T-helper 2 cell (primary cell): ENCODE measurements around the gene TMEM242.

Experiments used
- DNase-seq, 5 experiments: peaks; one replicate each; pipeline versions ENCODE4 v3.0.0 to v3.0.0-alpha.2; 2012 to 2022

Gene TMEM242

DNA sequence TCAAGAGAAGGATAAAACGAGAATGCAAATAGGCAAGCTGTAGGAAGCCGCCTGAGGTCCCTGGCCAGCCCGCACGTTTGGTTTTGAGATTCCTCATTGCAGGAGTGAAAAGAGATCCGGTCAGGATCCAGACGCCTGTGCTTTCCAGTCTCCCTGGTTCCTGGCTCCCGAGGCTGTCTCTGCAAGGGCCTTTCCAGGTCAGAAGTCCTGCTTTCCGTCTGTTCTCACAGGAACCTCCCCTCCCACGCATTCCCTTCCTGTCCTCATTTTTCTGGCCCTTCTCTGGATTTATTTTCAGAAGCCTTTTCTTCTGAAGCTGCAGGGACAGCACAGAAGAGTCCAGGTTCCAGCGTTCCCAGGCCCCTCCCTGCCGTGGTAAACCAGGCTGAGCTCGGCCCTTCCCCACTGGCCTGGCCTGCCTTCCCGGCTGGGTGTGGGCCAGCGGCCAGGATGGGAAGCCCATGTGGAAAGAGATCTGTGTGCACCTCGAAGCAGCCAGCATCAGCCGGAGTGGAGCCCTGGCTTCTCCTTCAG lies 54.0 kb downstream of the TMEM242 start:
- no peak for DNase-seq

DNA sequence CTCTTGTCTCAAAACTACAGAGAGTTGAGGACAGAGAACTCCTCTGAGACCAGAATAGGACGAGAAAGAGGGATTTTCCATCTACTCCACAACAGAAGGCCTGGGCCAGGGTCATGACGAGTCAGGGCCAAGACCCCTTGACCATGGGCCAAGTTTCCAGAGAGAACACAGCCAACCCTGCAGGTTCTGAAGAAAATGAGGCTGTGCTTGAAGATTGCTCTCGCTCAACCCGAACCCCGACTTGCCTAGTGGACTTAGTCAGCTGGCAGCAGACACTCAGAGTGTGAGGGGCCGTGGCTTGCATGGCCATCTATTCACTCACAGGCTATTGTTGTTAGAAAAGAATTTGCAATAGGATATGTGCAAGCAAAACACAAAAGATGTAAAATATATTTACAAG lies 54.5 kb downstream of the TMEM242 start:
- DNase-seq = no peak

DNA sequence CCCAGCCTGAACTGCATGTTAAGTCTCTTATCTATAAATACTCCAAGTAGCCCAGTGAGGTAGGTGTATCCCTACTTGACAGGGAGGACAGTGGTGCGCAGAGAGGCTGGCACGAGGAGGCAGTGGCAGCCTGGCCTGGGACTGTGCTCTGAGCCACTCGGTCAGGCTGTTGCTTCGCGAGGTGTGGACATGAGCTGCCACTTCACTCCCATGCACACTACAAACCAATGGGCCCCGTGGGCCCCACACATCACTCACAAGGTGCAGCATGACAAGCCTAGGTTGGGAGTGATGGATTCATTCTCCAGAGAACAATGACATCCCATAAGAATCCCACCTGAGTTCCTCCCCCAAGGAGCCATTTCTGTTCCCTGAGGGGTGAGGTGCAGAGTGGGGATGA lies 54.9 kb downstream of the TMEM242 start:
- DNase-seq = no peak

DNA sequence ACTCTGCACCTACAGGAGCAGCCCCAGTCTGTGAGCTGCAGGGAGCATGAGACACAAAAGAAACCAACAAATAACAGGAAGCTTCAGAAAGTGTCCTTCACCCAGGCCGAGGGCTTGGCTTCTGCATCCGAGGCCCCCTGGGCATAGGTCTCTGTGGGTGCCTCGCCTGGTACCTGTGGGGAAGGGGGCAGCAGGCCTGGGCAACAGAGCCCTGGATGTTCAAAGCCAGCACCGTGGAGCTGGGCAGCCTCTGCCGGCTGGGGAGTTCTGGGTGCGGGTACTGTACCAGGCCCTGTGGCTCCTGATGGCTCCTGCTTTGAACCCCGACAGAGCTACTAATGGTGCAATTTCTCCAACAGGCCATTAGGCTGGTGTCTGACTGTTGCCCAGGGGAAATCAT lies 55.7 kb downstream of the TMEM242 start:
- no peak for DNase-seq

DNA sequence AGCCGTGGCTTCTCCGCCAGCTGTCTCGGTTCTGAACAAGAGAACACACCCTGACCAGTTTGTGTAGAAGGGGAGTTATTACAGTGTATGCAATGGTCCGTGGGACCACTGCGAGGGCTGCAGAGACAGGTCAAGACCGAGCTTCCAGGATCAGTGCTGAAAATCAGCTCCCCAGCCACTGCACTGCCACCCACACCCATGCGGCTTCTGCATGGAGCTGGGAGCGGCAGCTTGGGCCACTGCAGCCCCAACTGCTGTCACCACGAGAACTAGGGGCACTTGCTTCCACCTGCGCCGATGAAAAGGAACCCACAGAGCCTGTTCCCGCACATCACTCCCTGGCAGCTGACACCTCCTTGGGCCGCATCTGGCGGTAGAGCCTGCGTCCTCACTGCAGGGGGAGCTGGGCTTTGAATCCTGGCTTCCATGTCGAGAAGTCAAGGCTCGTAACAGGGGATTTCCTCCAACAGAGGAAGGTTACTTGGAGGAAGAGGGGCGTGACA lies 56.2 kb downstream of the TMEM242 start:
- DNase-seq = no peak

DNA sequence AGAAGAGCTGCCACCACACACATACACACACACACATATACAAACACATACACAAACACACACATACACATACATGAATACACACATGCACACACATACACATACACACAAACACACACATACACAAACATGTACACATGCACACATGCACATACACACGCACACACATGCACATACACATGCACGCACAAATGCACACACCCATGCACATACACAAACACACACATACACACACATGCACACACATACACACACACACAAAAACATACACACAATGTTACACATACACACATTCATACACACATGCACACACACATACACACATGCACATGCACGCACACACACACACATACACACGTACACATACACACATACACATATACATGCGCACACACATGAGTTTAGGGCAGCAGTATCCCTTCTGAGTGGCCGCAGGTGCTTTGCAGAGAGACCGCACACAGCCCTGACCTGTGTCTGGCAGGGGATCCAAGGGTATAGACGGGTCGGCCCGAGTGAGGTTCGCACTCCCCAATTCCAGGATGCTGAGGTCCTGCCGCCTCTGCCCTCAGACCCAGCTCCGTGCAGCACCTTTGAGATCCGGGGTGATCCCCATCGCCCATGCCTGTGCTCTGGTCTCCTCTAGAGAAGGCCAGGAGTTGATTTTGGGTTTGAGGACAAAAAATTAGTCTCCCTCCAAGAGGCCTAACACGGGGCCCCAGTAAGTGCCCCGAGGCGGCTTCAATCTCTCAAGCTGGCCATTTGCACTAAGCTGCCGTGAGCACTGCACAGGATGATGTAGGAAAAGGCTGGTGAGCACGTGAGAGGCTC lies 56.8 kb downstream of the TMEM242 start:
- DNase-seq = no peak

DNA sequence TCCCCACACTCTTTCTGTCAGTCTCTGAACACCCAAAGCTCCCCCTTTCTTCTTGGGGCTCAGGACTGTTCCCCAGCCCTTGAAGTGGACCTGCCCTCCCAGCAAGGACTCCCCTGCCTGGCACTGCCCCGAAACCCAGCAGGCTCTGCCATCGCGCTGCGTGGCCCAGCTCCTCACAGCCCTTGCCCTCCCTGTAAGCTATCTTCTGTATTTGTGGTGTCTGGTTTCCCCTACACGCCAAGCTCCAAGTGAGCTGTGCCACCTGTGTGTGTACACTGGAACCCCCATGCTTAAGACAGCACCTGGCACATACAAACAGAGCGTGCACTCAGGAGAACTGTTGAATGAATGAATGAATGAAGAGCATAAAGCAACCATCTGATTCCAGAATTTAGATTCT lies 57.7 kb downstream of the TMEM242 start:
- no peak for DNase-seq

DNA sequence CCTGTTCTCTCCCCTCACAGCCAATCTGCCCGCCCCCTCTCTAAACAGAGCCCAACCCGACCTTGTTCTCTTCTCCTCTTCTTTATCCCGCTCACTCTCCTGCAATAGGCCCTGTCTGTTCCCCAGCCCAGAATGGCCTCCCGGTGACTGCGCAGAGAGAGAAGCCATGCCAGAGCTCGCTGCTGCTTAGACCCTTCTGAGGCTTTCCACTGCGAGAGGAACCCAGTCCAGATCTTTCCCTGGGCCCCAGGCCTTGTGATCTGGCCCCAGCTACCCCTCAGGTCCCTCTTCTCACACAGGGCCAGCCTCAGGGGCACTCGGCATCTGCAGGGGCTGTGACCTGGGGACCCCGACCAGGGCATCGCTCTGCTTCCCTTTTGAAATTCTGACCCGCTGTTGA lies 58.1 kb downstream of the TMEM242 start:
- DNase-seq = no peak

DNA sequence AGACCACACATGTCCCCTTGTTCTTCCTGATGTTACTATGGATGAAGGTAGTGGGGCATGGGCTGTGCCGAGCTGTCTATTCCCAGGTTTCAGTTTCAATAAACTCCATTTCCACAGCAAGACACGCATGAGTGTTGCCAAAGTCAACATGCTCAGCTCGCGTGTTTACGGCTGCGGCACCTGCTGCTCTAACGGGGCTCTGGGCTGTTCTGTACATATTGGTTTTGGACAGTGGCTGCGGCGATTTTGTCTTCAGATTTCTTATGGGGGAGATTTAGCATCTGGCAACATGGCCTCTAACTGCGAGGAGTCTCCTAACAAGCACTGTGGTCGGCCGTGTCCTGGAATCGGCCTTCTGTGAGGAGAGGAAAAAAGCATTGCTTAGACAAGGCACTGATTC lies 58.6 kb downstream of the TMEM242 start:
- no peak for DNase-seq

DNA sequence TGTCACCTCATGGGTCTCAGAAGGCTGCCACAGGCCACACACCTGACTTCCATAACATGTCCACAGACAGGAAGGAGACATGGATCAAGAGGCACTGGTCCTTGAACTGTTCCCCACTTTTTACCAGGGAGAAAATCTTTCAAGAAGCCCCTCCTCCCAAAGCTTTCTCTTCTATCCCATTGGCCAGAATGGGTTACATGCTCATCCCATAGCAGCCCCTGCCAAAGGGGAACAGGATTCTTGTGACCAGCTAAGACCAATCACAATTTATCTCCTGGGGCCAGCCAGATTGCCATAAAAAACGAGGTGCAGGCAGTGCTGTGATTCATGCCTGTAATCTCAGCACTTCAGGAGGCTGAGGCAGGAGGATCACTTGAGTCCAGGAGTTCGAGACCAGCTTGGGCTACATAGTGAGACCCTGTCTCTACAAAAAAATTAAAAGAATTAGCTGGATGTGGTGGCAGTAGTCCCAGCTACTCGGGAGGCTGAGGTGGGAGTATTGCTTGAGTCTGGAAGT lies 59.4 kb downstream of the TMEM242 start:
- DNase-seq = no peak

DNA sequence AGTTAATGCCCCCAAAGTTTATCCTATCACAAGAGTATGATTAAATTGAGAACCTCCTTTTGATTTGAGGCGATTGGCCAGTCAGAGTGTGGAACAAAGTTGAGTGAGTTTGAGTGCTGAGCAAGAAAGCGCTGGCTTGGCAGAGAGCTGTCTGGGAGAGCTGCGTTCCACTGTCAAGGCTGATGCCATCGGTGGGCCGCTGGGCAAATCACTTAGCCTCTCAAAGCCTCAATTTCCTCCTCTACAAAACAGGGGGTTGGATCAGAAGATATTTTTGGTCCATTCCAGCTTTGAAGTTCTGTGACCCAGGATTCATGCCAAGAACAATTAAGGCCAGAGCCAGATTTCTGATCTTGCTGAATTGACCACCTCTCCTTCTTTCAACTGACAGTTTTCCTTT lies 60.2 kb downstream of the TMEM242 start:
- no peak for DNase-seq

DNA sequence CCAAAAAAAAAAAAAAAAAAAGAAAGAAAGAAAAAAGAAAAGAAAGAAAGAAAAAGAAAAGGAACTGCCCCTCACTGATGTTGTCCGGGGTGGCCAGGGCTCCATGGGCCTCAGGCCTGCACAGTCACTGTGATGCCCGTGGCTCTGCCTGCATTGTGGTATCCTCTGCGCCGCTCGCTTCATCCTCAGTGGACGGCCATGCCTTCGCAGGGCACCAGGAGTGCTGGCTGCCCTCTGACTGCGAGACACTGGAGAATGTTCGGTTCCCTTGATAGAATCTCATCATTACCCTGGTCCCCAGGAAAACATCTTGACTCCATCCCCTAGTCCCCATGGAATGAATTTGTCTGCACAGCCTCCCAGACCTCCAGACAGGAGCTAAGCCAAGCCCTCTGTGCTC lies 61.7 kb downstream of the TMEM242 start:
- no peak for DNase-seq

DNA sequence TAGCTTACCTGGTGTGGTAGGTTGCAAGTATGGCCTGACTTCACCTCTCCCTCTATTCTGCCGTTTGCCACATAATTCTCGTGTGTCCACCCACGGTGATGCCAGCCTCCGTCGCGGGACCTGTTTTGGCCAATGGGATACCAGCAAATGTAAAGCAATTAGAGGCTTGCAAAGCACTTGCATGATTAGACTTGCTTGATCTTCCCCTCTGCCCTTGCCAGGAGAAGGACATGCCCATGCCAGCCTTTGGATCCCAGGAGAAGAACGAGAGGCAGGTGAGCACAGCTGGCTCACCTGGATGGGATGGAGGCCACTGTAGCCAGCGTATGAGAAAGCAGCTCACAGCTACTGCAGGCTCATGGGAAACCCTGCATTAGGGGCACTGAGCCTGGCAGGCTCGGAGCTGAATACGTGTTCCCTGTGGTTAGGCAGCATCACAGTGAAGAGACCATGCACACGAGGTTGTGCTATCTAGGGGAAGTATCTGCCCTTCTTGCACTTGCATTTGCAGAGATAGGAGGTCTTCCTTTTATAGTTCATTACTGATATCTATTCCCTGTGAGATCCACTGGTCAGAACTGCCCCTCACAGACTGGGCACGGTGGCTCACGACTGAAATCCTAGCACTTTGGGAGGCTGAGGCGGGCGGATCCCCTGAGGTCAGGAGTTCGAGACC lies 62.4 kb downstream of the TMEM242 start:
- no peak for DNase-seq

DNA sequence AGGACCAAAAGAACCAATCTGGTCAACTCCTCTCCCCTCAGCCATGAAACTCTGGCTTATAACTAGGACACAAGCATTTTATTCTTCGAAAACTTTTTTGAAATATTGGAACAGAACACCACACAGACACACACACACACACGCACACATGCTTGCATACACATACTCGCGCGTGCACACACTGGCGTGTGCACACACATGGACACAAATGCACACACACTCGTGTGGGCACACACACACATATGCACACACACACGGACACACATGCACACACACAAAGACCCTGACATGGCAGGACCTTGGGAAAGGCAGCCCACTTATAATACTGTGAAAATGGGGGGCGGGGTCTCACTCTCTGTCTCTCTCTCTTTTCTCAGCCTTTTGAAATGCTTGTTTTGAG lies 63.9 kb downstream of the TMEM242 start:
- no peak for DNase-seq

DNA sequence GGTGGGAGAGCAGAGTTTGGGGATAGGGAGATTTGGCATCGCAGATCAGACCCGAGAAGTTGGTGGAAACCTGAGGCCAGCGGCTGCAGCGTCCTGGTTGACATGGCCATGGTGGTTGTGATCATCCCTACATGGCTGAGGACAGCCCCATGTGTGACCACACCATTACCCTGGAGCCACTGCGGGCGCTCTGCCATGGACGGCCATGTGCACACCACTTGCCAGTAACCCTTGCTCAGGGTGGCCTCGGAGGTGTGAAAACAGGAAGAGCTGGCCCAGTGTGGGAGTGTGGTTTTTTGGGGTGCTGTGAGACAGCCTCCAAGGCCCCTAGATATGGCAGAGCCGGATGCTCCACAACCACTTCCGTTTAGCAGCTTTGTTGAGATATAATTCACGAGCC lies 64.4 kb downstream of the TMEM242 start:
- DNase-seq = peak in 2 of 5 experiments; percentile 49 to 78

DNA sequence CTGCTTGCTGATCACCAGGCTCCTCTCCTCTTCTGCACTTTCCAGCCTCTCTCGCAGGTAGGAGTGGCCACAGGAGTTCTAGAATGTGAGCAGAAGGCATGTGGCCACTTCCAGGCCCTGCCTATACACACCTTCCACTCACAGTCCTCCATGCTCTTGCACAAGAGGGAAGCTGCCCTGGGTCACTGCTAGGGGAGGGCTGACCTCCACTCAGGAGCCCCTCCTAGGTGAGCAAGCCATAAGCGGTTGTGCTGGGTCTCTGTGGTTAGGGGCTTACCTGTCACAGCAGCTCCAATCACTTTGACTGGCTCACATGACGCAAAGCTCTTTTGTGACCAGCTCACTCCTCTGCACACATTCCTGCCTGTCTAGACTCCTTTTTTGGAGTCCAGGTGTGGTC lies 68.2 kb downstream of the TMEM242 start:
- no peak for DNase-seq

DNA sequence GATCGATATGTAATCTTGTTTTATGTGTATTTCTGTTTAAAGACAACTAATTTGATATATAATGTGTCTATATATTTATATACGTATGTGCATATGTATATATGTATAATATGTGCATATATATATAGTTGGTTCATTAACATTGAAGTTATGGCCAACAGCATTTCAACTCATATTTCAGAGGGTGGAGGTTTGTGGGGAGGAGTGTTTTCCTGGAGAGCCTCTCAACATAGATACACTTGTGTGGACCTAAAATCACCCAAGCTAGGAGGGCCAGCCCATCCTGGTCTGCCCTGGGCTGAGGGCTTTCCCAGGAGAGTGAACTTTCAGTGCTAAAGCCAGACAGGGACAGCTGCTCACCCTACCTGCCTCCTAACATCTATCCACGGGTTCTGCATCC lies 68.8 kb downstream of the TMEM242 start:
- no peak for DNase-seq

DNA sequence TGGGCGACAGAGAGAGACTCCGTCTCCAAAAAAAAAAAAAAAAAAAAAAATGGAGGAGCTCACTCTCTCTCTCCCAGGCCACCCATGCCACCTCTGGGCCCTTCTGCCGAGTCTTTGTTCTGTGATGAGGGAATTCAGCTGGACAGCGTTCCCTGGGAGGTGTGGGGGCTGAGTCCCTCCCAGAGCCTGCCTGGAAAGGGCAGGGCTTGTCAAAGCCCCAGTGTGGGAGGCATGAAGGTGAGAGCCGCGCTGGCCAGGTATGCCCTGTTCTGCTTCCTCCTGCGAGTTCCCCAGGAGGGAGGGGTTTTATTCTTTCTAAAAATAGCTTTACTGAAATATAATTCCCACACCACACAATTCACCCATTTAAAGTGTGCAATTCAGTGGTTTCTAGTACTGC lies 69.6 kb downstream of the TMEM242 start:
- peak in 1 of 5 experiments; percentile 17 for DNase-seq

DNA sequence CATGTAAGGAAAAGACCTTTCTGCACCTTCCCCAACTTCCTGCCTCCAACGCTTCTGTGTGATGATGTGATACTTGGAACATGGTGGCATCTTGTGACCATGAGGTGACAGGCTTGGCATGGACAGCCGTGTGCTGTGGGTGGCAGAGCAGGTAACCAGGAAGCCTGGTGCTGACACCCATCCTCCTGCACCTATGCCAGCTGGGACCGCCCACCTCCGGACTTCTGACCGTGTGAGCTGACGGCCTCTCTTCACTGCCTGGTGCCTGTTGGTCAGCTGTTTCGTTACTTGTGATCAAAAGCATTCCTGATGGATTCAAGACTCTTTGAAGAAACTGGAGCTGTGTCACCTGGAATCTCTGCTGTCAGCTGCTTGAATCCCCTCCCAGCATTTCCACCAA lies 70.3 kb downstream of the TMEM242 start:
- DNase-seq = no peak

DNA sequence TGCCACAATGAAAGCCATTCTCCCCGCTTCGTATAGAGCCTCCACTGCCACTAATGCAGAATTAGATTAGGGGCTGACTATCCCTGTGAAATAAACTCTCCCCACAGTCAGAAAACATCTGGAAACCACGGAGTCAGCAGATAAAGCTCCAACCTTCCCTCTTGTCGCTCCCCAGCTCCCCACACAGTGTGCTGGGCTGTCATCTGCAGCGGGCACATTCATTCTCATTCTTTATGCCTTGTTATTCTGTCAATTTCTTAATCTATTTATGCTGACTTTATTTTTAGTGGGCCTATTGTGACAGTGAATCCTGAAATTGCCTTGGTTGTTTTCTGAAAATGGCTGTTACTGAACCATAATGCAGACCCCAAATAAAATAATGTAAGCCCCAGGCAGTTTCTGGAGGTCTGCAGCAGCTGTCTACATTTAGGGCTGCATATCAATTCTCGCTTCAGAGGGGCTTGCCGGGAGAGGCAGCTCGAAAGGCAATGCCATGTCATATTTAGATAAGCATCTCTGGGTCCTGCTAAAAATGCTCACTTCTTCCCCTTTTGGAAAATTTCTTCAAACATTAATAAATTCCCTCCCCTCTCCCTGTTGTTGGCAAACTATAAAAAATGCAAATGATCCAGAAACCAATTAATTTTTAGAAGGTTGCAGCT lies 71.6 kb downstream of the TMEM242 start:
- no peak for DNase-seq

DNA sequence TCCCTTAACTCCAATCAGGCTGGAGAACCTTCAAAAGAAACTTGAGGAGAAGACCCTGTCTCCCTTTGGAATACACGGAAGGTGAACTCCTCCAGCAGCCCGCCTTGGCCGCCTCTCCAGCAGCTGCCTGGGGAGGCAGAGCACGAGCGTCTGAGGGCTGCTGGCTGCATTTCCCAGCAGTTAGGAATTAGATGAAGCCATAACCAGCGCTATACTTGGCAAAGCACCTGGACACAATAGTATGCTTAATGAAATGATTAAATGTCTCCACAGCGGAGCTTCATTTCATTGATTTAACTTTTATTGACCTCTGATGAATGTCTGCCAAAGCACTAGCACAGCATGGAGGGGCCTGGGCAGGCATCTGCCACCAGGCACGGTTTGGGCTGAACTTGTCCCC lies 73.5 kb downstream of the TMEM242 start:
- DNase-seq = no peak

DNA sequence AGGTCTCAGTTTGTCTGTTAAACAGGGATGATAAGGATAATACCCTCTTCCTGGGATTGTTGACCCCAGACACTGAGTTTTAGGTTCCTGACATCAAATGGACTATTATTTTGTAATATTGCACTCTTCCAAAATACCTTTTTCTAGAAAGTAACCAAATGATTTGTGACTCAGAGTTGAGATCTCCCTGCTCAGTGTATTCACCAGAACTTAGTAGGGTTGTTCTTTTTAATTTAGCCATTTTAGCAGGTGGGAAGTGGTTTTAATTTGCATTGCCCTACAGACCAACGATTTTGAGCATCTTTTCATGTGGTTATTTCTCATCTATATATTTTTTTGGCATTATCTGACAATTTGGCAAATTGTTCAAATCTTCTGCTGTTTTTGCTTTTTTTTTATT lies 75.1 kb downstream of the TMEM242 start:
- DNase-seq = no peak

DNA sequence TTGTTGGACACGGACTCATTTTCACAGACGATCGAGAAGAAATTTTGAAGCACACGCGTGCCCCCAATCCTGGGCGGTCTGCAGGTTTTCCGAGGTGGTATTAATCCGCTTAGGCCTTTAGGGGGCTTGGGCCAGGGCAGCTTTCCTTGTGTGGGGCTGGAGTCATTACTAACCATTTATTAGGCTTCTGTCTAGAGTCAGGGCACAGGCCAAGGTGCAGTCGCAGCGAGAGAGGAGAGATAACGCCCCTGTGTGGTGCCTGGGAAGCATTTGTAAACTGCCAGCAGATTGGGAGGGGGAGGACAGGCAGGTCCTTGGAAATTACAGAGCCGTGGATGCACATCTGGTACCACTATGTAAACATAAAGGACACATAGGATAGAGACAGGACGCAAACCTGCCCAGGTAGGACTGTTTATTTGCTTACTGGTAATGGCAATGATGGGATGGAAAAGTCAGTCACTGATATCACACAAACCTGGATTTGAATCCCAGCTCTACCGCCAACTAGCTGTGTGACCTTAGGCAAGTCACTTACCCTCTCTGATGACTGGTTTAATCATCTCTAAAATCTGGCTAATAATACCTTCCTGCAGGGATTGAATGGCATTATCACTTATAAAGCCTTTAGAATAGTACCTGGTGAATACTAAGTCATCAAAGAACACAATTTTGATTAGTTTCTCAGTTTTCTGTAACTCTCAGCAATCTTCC lies 76.4 kb downstream of the TMEM242 start:
- DNase-seq = no peak
